HepG2 (cell line): ENCODE measurements around the gene CMA1. TPM values are rescaled to one million over a fixed set of nuclear protein-coding genes. Genes with fewer than 3 reads are reported as not detected.
A peak's percentile ranks its signal among the peaks of the same experiment; 100 is the strongest.
"Not testable (repeated sequence)": the region's sequence is repeated elsewhere in the genome, so short reads cannot be mapped to it uniquely, and the experiment has no call there.

Experiments used
- CBX1 ChIP-seq: IDR thresholded peaks from one replicate; pipeline ENCODE4 v1.6.1; 2016; ENCODE audit warnings: antibody characterized with exemption, low read depth
- CEBPB ChIP-seq: IDR thresholded peaks from 2 replicates; pipeline ENCODE4 v1.6.1; 2011; ENCODE audit warnings: low read depth, low read length, improper control_type of control experiment, borderline replicate concordance
- FOXA1 ChIP-seq, 2 experiments: fragments of 450-650 bp in 1 of 2; sonication (generic) in 1 of 2; formaldehyde crosslinking in 1 of 2; IDR thresholded peaks; 2 replicates each; pipeline versions ENCODE4 v1.4.0 to v1.6.1; 2016 to 2020; ENCODE audit warnings: missing genetic modification reagents in 1 of 2
- FOXP4 ChIP-seq: sonication (generic); formaldehyde crosslinking; IDR thresholded peaks from 2 replicates; pipeline ENCODE4 v1.4.0; 2020; ENCODE audit warnings: missing genetic modification reagents
- HIVEP1 ChIP-seq: sonication (generic); formaldehyde crosslinking; IDR thresholded peaks from 2 replicates; pipeline ENCODE4 v1.4.0; 2020; ENCODE audit warnings: mild to moderate bottlenecking, missing genetic modification reagents
- MXD4 ChIP-seq: IDR thresholded peaks from 2 replicates; pipeline ENCODE4 v1.6.1; 2016; ENCODE audit warnings: mild to moderate bottlenecking, missing biosample characterization, missing genetic modification reagents
- NRL ChIP-seq: sonication (generic); formaldehyde crosslinking; IDR thresholded peaks from 2 replicates; pipeline ENCODE4 v1.5.0; 2020; ENCODE audit warnings: missing genetic modification reagents, mild to moderate bottlenecking, moderate library complexity, borderline replicate concordance
- RXRA ChIP-seq: sonication (generic); formaldehyde crosslinking; IDR thresholded peaks from 2 replicates; pipeline ENCODE4 v1.5.1; 2020; ENCODE audit warnings: missing genetic modification reagents
- SALL1 ChIP-seq: sonication (generic); formaldehyde crosslinking; IDR thresholded peaks from 2 replicates; pipeline ENCODE4 v1.8.0; 2022; ENCODE audit warnings: mild to moderate bottlenecking, missing genetic modification reagents
- TEAD3 ChIP-seq: optimal IDR thresholded peaks from 2 replicates; pipeline ENCODE3; 2016; ENCODE audit warnings: borderline replicate concordance
- THAP9 ChIP-seq: sonication (generic); formaldehyde crosslinking; IDR thresholded peaks from 2 replicates; pipeline ENCODE4; 2020; ENCODE audit warnings: missing genetic modification reagents, mild to moderate bottlenecking, borderline replicate concordance
- YY1 ChIP-seq: IDR thresholded peaks from 2 replicates; pipeline ENCODE4 v1.6.1; 2011; ENCODE audit warnings: low read length, low read depth, moderate library complexity, mild to moderate bottlenecking; ENCODE audit not compliant: insufficient read depth, insufficient replicate concordance
- ZBTB7B ChIP-seq: sonication (generic); formaldehyde crosslinking; IDR thresholded peaks from 2 replicates; pipeline ENCODE4 v1.4.0; 2020; ENCODE audit warnings: missing genetic modification reagents
- ZNF280B ChIP-seq: sonication (generic); formaldehyde crosslinking; IDR thresholded peaks from 2 replicates; pipeline ENCODE4 v1.5.0; 2020; ENCODE audit warnings: missing genetic modification reagents, mild to moderate bottlenecking, borderline replicate concordance
- ZNF431 ChIP-seq: sonication (generic); formaldehyde crosslinking; IDR thresholded peaks from 2 replicates; pipeline ENCODE4 v1.9.0; 2022; ENCODE audit warnings: missing genetic modification reagents, low read depth, mild to moderate bottlenecking, borderline replicate concordance
- ZNF687 ChIP-seq: sonication (generic); formaldehyde crosslinking; IDR thresholded peaks from 2 replicates; pipeline ENCODE4 v1.5.1; 2020; ENCODE audit warnings: mild to moderate bottlenecking, missing genetic modification reagents, moderate library complexity
- ZSCAN31 ChIP-seq: sonication (generic); formaldehyde crosslinking; IDR thresholded peaks from 2 replicates; pipeline ENCODE4 v1.5.0; 2020; ENCODE audit warnings: low read depth, mild to moderate bottlenecking, missing genetic modification reagents
- polyA plus RNA-seq, 8 experiments: library from polyadenylated mRNA; depleted of rRNA in 3 of 8; stranded (reverse) in 7 of 8; unstranded in 1 of 8; fragments of >200 nt; fragmentation: Illumina TruSeq in 4 of 8; extraction: Trizol in 4 of 8; gene quantifications; 2 replicates each; pipeline versions ENCODE4 v1.2.1 to v1.2.3, GENCODE V29; 2011 to 2016; ENCODE audit warnings: low read depth in 4 of 8, missing spikeins in 1 of 8, mixed read lengths in 1 of 8; ENCODE audit not compliant: insufficient read depth in 1 of 8
- total RNA-seq, 5 experiments: library from RNA; depleted of rRNA; stranded (reverse); fragments of >200 nt; fragmentation: Illumina TruSeq; extraction: Trizol; gene quantifications; 2 replicates each; pipeline ENCODE4 v1.2.3, GENCODE V29; 2016; ENCODE audit warnings: low read depth in 1 of 5

CMA1 gene
- total and polyA plus RNA-seq, 2 of the 13 experiments (the other 11 are each of a cell fraction or from before 2014, with no cell fraction given) = not detected

- TF ChIP-seq ZNF687 (CRISPR knock-in tag) (peak; percentile 50), ZNF431 (CRISPR knock-in tag) (0 out of 2 replicates have a peak, but pooled peaks have one; percentile 18), THAP9 (CRISPR knock-in tag) (peak; percentile 61; the same call in 1 of the 2 replicates), RXRA (CRISPR knock-in tag) (peak; percentile 38; the same call in 1 of the 2 replicates), SALL1 (peak; percentile 55; the same call in 1 of the 2 replicates), CEBPB (peak; percentile 73), FOXA1 (CRISPR knock-in tag; IDR thresholded peaks at IDR 0.05) (peak; percentile 66; the same call in 1 of the 2 replicates), ZNF280B (peak; percentile 79; the same call in 1 of the 2 replicates), FOXP4 (CRISPR knock-in tag) (0 out of 2 replicates have a peak, but pooled peaks have one; percentile 36), NRL (CRISPR knock-in tag) (peak; percentile 83; the same call in 1 of the 2 replicates), HIVEP1 (CRISPR knock-in tag) (peak; percentile 64; the same call in 1 of the 2 replicates), YY1 (peak; percentile 76), ZSCAN31 (CRISPR knock-in tag) (peak; percentile 53; the same call in 1 of the 2 replicates), MXD4 (0 out of 2 replicates have a peak, but pooled peaks have one; percentile 17), CBX1 (peak; percentile 19), ZBTB7B (peak; percentile 67; the same call in 1 of the 2 replicates), TEAD3 (CRISPR knock-in tag) (peak; percentile 9)
- TF ChIP-seq FOXA1 (IDR thresholded peaks at IDR 0.05) = not testable (repeated sequence)
Measured at GRCh38 chr14:24491586-24492408, 16.3 kb downstream of the CMA1 start (continued).
